ENCODE data around the gene YJEFN3.

Gene YJEFN3

GRCh38 chr19:19505669-19506326, 22.9 kb upstream of the YJEFN3 start:
- no peak for TF ChIP-seq SPI1 (IDR thresholded peaks at IDR 0.05; ENCODE audit: low read depth, low read length)
- no peak for TF ChIP-seq TAF1 (IDR thresholded peaks at IDR 0.05; ENCODE audit: low read depth, low read length)
- TF ChIP-seq POU2F2 (IDR thresholded peaks at IDR 0.05; ENCODE audit: low read depth, low read length) = no peak
- TF ChIP-seq PAX5 (IDR thresholded peaks at IDR 0.05; ENCODE audit: insufficient read depth, low read length, severe bottlenecking) = no peak
- no peak for TF ChIP-seq POLR2A (IDR thresholded peaks at IDR 0.05; ENCODE audit: low read depth, low read length)
- TF ChIP-seq POLR2AphosphoS5 (IDR thresholded peaks at IDR 0.05; ENCODE audit: low read depth, low read length) = no peak
- DNase-seq (ENCODE audit: insufficient read length, low spot score) (no peak), FAIRE-seq (no peak)

- TF ChIP-seq POLR2AphosphoS5 (IDR thresholded peaks at IDR 0.05; ENCODE audit: low read depth, low read length) = no peak
- no peak for TF ChIP-seq TAF1 (IDR thresholded peaks at IDR 0.05; ENCODE audit: low read depth, low read length)
- TF ChIP-seq PAX5 (IDR thresholded peaks at IDR 0.05; ENCODE audit: insufficient read depth, low read length, severe bottlenecking) = no peak
- no peak for TF ChIP-seq SPI1 (IDR thresholded peaks at IDR 0.05; ENCODE audit: low read depth, low read length)
- TF ChIP-seq POLR2A (IDR thresholded peaks at IDR 0.05; ENCODE audit: low read depth, low read length) = no peak
- TF ChIP-seq POU2F2 (IDR thresholded peaks at IDR 0.05; ENCODE audit: low read depth, low read length) = no peak
- FAIRE-seq (no peak), DNase-seq (ENCODE audit: insufficient read length, low spot score) (no peak)
Observed at GRCh38 chr19:19506592-19506991, 22.1 kb upstream of the YJEFN3 start.

GRCh38 chr19:19507354-19507753, 21.4 kb upstream of the YJEFN3 start:
- FAIRE-seq (no peak), DNase-seq (ENCODE audit: insufficient read length, low spot score) (no peak)
- TF ChIP-seq POLR2A (IDR thresholded peaks at IDR 0.05; ENCODE audit: low read depth, low read length) = no peak
- TF ChIP-seq TAF1 (IDR thresholded peaks at IDR 0.05; ENCODE audit: low read depth, low read length) = no peak
- no peak for TF ChIP-seq POU2F2 (IDR thresholded peaks at IDR 0.05; ENCODE audit: low read depth, low read length)
- no peak for TF ChIP-seq PAX5 (IDR thresholded peaks at IDR 0.05; ENCODE audit: insufficient read depth, low read length, severe bottlenecking)
- TF ChIP-seq SPI1 (IDR thresholded peaks at IDR 0.05; ENCODE audit: low read depth, low read length) = no peak
- no peak for TF ChIP-seq POLR2AphosphoS5 (IDR thresholded peaks at IDR 0.05; ENCODE audit: low read depth, low read length)

- DNase-seq (ENCODE audit: insufficient read length, low spot score) = no peak
- TF ChIP-seq POLR2A (IDR thresholded peaks at IDR 0.05; ENCODE audit: low read depth, low read length) (no peak), POU2F2 (IDR thresholded peaks at IDR 0.05; ENCODE audit: low read depth, low read length) (no peak), POLR2AphosphoS5 (IDR thresholded peaks at IDR 0.05; ENCODE audit: low read depth, low read length) (no peak), TAF1 (IDR thresholded peaks at IDR 0.05; ENCODE audit: low read depth, low read length) (no peak), SPI1 (IDR thresholded peaks at IDR 0.05; ENCODE audit: low read depth, low read length) (no peak), PAX5 (IDR thresholded peaks at IDR 0.05; ENCODE audit: insufficient read depth, low read length, severe bottlenecking) (no peak)
- FAIRE-seq = no peak
Observed at GRCh38 chr19:19508217-19508616, 20.5 kb upstream of the YJEFN3 start.

- no peak for FAIRE-seq
- no peak for DNase-seq (ENCODE audit: insufficient read length, low spot score)
- TF ChIP-seq POLR2A (IDR thresholded peaks at IDR 0.05; ENCODE audit: low read depth, low read length) (no peak; the same call in none of the 2 replicates), TAF1 (IDR thresholded peaks at IDR 0.05; ENCODE audit: low read depth, low read length) (no peak), POLR2AphosphoS5 (IDR thresholded peaks at IDR 0.05; ENCODE audit: low read depth, low read length) (no peak; the same call in 1 of the 2 replicates), POU2F2 (IDR thresholded peaks at IDR 0.05; ENCODE audit: low read depth, low read length) (no peak), PAX5 (IDR thresholded peaks at IDR 0.05; ENCODE audit: insufficient read depth, low read length, severe bottlenecking) (no peak), SPI1 (IDR thresholded peaks at IDR 0.05; ENCODE audit: low read depth, low read length) (no peak)
Observed at GRCh38 chr19:19510432-19510831, 18.3 kb upstream of the YJEFN3 start.

GRCh38 chr19:19513682-19514081, 15.0 kb upstream of the YJEFN3 start:
- FAIRE-seq (no peak), DNase-seq (ENCODE audit: insufficient read length, low spot score) (no peak)
- no peak for TF ChIP-seq SPI1 (IDR thresholded peaks at IDR 0.05; ENCODE audit: low read depth, low read length)

GRCh38 chr19:19514215-19514657, 14.5 kb upstream of the YJEFN3 start:
- FAIRE-seq (no peak), DNase-seq (ENCODE audit: insufficient read length, low spot score) (no peak)
- TF ChIP-seq POLR2A (IDR thresholded peaks at IDR 0.05; ENCODE audit: low read depth, low read length) (no peak), POU2F2 (IDR thresholded peaks at IDR 0.05; ENCODE audit: low read depth, low read length) (no peak), TAF1 (IDR thresholded peaks at IDR 0.05; ENCODE audit: low read depth, low read length) (no peak), POLR2AphosphoS5 (IDR thresholded peaks at IDR 0.05; ENCODE audit: low read depth, low read length) (no peak), PAX5 (IDR thresholded peaks at IDR 0.05; ENCODE audit: insufficient read depth, low read length, severe bottlenecking) (no peak), SPI1 (IDR thresholded peaks at IDR 0.05; ENCODE audit: low read depth, low read length) (no peak)

- DNase-seq (ENCODE audit: insufficient read length, low spot score) (no peak), FAIRE-seq (peak; percentile 76)
- TF ChIP-seq TAF1 (IDR thresholded peaks at IDR 0.05; ENCODE audit: low read depth, low read length) = no peak
- TF ChIP-seq POLR2AphosphoS5 (IDR thresholded peaks at IDR 0.05; ENCODE audit: low read depth, low read length) = no peak
- no peak for TF ChIP-seq PAX5 (IDR thresholded peaks at IDR 0.05; ENCODE audit: insufficient read depth, low read length, severe bottlenecking)
- TF ChIP-seq SPI1 (IDR thresholded peaks at IDR 0.05; ENCODE audit: low read depth, low read length) = no peak
- no peak for TF ChIP-seq POU2F2 (IDR thresholded peaks at IDR 0.05; ENCODE audit: low read depth, low read length)
- TF ChIP-seq POLR2A (IDR thresholded peaks at IDR 0.05; ENCODE audit: low read depth, low read length) = no peak
Observed at GRCh38 chr19:19514881-19515641, 13.7 kb upstream of the YJEFN3 start, which contains the start of gene TSSK6. TSSK6 (minus strand) TSS chr19:19515548; CDS start chr19:19515427, 121 bp downstream.

GRCh38 chr19:19515642-19516519, 12.8 kb upstream of the YJEFN3 start, which contains the start of gene NDUFA13:
NDUFA13 (plus strand) TSS chr19:19516225; CDS start chr19:19516239, 14 bp downstream.
- FAIRE-seq = peak; percentile 99

More at GRCh38 chr19:19515642-19516519, 12.8 kb upstream of the YJEFN3 start, which contains the start of gene NDUFA13:
- TF ChIP-seq PAX5 (IDR thresholded peaks at IDR 0.05; ENCODE audit: insufficient read depth, low read length, severe bottlenecking) (no peak), POU2F2 (IDR thresholded peaks at IDR 0.05; ENCODE audit: low read depth, low read length) (peak; percentile 78; the same call in 1 of the 2 replicates), TAF1 (IDR thresholded peaks at IDR 0.05; ENCODE audit: low read depth, low read length) (peak; percentile 92), POLR2AphosphoS5 (IDR thresholded peaks at IDR 0.05; ENCODE audit: low read depth, low read length) (peak; percentile 97), SPI1 (IDR thresholded peaks at IDR 0.05; ENCODE audit: low read depth, low read length) (peak; percentile 64), POLR2A (IDR thresholded peaks at IDR 0.05; ENCODE audit: low read depth, low read length) (peak; percentile 87)
- peak; percentile 92 for DNase-seq (ENCODE audit: insufficient read length, low spot score)

Measured in GM12891 (cell line).